WERI-Rb-1 (cell line): Measurements from ENCODE around the gene BCL2L12.
"Not testable (repeated sequence)": the region's sequence is repeated elsewhere in the genome, so short reads cannot be mapped to it uniquely, and the experiment has no call there.

ENCODE experiments used
- DNase-seq: peaks from one replicate; pipeline ENCODE4 v3.0.0-alpha.2; 2020
- H3K27ac ChIP-seq: fragments of 250-450 bp; sonication (Bioruptor Pico); 2 replicates; pipeline ENCODE4 v1.5.1; 2020; ENCODE audit warnings: mild to moderate bottlenecking, moderate library complexity
- H3K27me3 ChIP-seq: fragments of 250-450 bp; sonication (Bioruptor Pico); 2 replicates; pipeline ENCODE4 v1.5.1; 2021; ENCODE audit warnings: mild to moderate bottlenecking, low read depth, moderate library complexity; ENCODE audit not compliant: insufficient read depth, severe bottlenecking
- H3K36me3 ChIP-seq: fragments of 250-450 bp; sonication (Bioruptor Pico); 2 replicates; pipeline ENCODE4 v1.5.1; 2020; ENCODE audit warnings: mild to moderate bottlenecking, moderate library complexity
- H3K4me3 ChIP-seq: 2 replicates; pipeline ENCODE4 v1.5.1; 2011; ENCODE audit warnings: low read depth, mild to moderate bottlenecking, control low read depth, low read length
- H3K9me3 ChIP-seq: fragments of 250-450 bp; sonication (Bioruptor Pico); 2 replicates; pipeline ENCODE4 v1.5.1; 2021; ENCODE audit warnings: mild to moderate bottlenecking, moderate library complexity; ENCODE audit not compliant: severe bottlenecking
- CTCF ChIP-seq: IDR thresholded peaks from 2 replicates; pipeline ENCODE4 v1.5.1; 2011; ENCODE audit warnings: low read depth, mild to moderate bottlenecking, control low read depth, inconsistent platforms, low read length

Gene BCL2L12

GRCh38 chr19:49665351-49666119, at the start of gene BCL2L12, which contains the start of gene IRF3:
BCL2L12 (plus strand) TSS chr19:49665933; CDS start chr19:49666693, 760 bp downstream.
IRF3 (minus strand) TSS chr19:49665857; CDS start chr19:49664838, 1,019 bp downstream.
- Histone ChIP-seq H3K27ac (peak within 1 kb of the TSS; percentile 70), H3K36me3 (peaks cover 24% of the 10 kb centered on the region), H3K27me3 (no peaks in the 10 kb centered on the region), H3K9me3 (no peaks in the 10 kb centered on the region), H3K4me3 (peak within 1 kb of the TSS; percentile 75)
- DNase-seq = peak; percentile 95
- TF ChIP-seq CTCF = no peak

- H3K27ac ChIP-seq = no peak overlapping the region
- no peak for DNase-seq
- no peak for TF ChIP-seq CTCF
- no peaks in the 10 kb centered on the region for H3K9me3 ChIP-seq
- H3K36me3 ChIP-seq = peaks cover 65% of the 10 kb centered on the region
- no peak overlapping the region for H3K4me3 ChIP-seq
- no peaks in the 10 kb centered on the region for H3K27me3 ChIP-seq
Measured at GRCh38 chr19:49616532-49616931, 49.2 kb upstream of the BCL2L12 start.

- DNase-seq = no peak
- TF ChIP-seq CTCF = no peak
- peaks cover 69% of the 10 kb centered on the region for H3K36me3 ChIP-seq
Measured at GRCh38 chr19:49616945-49617344, 48.8 kb upstream of the BCL2L12 start.

GRCh38 chr19:49617860-49618259, 47.9 kb upstream of the BCL2L12 start:
- peaks cover 69% of the 10 kb centered on the region for H3K36me3 ChIP-seq
- H3K9me3 ChIP-seq, H3K27ac ChIP-seq, DNase-seq, H3K27me3 ChIP-seq, H3K4me3 ChIP-seq: not testable (repeated sequence)

More at GRCh38 chr19:49616945-49617344, 48.8 kb upstream of the BCL2L12 start:
- Histone ChIP-seq H3K4me3 (no peak overlapping the region), H3K27ac (no peak overlapping the region), H3K9me3 (no peaks in the 10 kb centered on the region), H3K27me3 (no peaks in the 10 kb centered on the region)

GRCh38 chr19:49624967-49625910, 40.5 kb upstream of the BCL2L12 start:
- no peak for TF ChIP-seq CTCF
- H3K9me3 ChIP-seq = no peaks in the 10 kb centered on the region
- no peak overlapping the region for H3K27ac ChIP-seq
- H3K4me3 ChIP-seq = no peak overlapping the region
- no peaks in the 10 kb centered on the region for H3K27me3 ChIP-seq
- DNase-seq = no peak
- peaks cover 45% of the 10 kb centered on the region for H3K36me3 ChIP-seq

GRCh38 chr19:49626226-49626625, 39.5 kb upstream of the BCL2L12 start:
- TF ChIP-seq CTCF = no peak
- DNase-seq = no peak
- H3K27me3 ChIP-seq = no peaks in the 10 kb centered on the region
- peaks cover 44% of the 10 kb centered on the region for H3K36me3 ChIP-seq
- H3K4me3 ChIP-seq = no peak overlapping the region
- no peaks in the 10 kb centered on the region for H3K9me3 ChIP-seq
- no peak overlapping the region for H3K27ac ChIP-seq
